Activated naive CD4-positive, alpha-beta T cell treated with anti-CD3 and anti-CD28 coated beads, Interleukin-2, amount 50 U/mL, for 24 hours (primary cell): ENCODE data around the gene OR5H2.
"Not testable (repeated sequence)": the region's sequence is repeated elsewhere in the genome, so short reads cannot be mapped to it uniquely, and the experiment has no call there.

ENCODE experiments used
- H3K27ac Mint-ChIP-seq: one replicate; pipeline ENCODE4 v1.8.0; 2021; ENCODE audit warnings: mild to moderate bottlenecking, mixed read lengths
- H3K27me3 Mint-ChIP-seq: one replicate; pipeline ENCODE4 v1.8.0; 2021; ENCODE audit warnings: mixed read lengths
- H3K36me3 Mint-ChIP-seq: one replicate; pipeline ENCODE4 v1.8.0; 2021; ENCODE audit warnings: mixed read lengths
- H3K4me1 Mint-ChIP-seq: one replicate; pipeline ENCODE4 v1.8.0; 2021; ENCODE audit warnings: mixed read lengths
- H3K4me3 Mint-ChIP-seq: one replicate; pipeline ENCODE4 v1.8.0; 2021; ENCODE audit warnings: mild to moderate bottlenecking, mixed read lengths
- H3K9me3 Mint-ChIP-seq: one replicate; pipeline ENCODE4 v1.8.0; 2021; ENCODE audit warnings: mixed read lengths

OR5H2 gene

DNA sequence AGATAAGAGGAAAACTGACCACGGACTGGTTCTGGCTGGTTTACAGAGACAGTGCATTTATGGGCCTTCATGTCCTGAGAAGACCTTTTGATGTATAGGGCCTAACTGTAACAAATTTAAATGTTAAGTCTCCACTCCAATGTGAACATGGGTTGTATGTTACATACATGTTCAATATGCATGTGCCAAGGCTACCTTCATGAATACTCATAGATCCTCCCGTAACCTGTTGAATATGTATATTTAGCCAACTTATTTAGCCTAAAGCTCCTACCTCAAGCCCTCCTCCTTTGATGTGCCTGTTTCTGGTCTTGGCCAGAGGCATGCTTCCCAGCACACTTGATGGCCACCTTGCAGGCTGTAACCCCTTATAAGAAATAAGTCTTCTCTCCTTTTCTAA is at the start of gene OR5H2:
TSS of gene OR5H2 (plus strand) at position 301 of the 400 bp plus-strand sequence. CDS start 398 bp downstream, outside the sequence.
- Mint-ChIP-seq H3K9me3 (no peaks in the 10 kb centered on the region), H3K4me1 (no peaks in the 10 kb centered on the region), H3K27me3 (peaks cover under 1% of the 10 kb centered on the region), H3K4me3 (no peak within 1 kb of the TSS), H3K27ac (no peak within 1 kb of the TSS), H3K36me3 (no peaks in the 10 kb centered on the region)

DNA sequence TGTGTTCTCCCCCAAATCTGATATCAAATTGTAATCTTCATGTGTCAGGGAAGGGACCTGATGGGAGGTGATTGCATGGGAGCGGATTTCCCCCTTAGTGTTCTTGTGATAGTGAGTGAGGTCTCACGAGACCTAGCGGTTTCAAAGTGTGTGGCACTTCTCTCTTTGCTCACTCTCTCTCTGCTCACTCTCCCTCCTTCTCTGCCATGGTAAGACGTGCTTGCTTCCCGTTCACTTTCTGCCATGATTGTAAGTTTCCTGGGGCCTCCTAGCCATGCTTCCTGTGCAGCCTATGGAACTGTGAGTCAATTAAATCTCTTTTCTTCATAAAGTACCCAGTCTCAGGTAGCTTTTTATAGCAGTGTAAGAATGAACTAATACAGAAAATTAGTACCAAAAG is 48.8 kb upstream of the OR5H2 start:
- Mint-ChIP-seq H3K27me3 (peaks cover 5% of the 10 kb centered on the region), H3K4me1 (no peaks in the 10 kb centered on the region), H3K9me3 (no peaks in the 10 kb centered on the region), H3K36me3 (no peaks in the 10 kb centered on the region), H3K4me3 (no peak overlapping the region), H3K27ac (no peak overlapping the region)

DNA sequence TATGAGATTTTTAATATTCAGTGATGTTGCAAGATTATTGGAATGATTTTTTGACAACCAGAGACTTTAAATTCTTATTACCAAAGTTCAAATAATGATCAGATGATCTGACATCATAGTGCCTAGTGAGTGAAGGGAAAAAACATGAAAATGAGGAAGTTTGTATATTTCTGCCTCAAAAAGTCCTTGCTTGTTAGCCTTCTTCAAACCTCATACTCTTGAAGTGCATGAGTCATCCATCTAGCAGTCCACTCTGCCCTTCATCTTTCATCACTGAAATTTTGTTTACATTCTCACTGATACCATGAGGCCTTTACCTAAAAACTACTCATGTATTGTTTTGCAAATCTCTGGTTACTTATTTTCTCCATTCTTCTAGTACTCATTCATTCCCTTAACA is 42.2 kb upstream of the OR5H2 start:
- Mint-ChIP-seq H3K27me3 (no peaks in the 10 kb centered on the region), H3K4me3 (no peak overlapping the region), H3K4me1 (no peaks in the 10 kb centered on the region), H3K9me3 (no peaks in the 10 kb centered on the region), H3K27ac (no peak overlapping the region), H3K36me3 (no peaks in the 10 kb centered on the region)

GRCh38 chr3:98242155-98242554 is 40.1 kb upstream of the OR5H2 start:
- H3K36me3 Mint-ChIP-seq: no peaks in the 10 kb centered on the region

DNA sequence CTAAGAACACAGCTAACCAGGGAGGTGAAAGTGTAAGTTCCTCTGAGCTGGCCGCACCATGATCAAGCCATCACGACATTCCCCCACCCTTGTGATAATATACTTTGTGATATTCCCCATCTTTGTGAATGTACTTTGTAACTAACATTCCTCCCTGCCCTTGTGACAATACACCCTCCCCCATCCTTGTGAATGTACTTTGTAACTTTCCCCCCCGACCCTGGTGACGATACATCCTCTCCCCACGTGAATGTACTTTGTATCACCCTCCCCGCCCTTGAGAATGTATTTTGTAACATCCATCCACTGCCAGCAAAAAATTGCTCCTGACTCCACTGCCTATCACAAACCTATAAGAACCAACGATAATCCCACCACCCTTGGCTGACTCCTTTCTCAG is 38.5 kb upstream of the OR5H2 start:
- Mint-ChIP-seq H3K27ac (no peak overlapping the region), H3K36me3 (no peaks in the 10 kb centered on the region), H3K4me1 (no peaks in the 10 kb centered on the region), H3K4me3 (no peak overlapping the region), H3K27me3 (peaks cover 2% of the 10 kb centered on the region), H3K9me3 (no peaks in the 10 kb centered on the region)

More at GRCh38 chr3:98242155-98242554, 40.1 kb upstream of the OR5H2 start:
- Mint-ChIP-seq H3K27ac (no peak overlapping the region), H3K9me3 (no peaks in the 10 kb centered on the region), H3K4me3 (no peak overlapping the region), H3K27me3 (peaks cover 2% of the 10 kb centered on the region), H3K4me1 (no peaks in the 10 kb centered on the region)

DNA sequence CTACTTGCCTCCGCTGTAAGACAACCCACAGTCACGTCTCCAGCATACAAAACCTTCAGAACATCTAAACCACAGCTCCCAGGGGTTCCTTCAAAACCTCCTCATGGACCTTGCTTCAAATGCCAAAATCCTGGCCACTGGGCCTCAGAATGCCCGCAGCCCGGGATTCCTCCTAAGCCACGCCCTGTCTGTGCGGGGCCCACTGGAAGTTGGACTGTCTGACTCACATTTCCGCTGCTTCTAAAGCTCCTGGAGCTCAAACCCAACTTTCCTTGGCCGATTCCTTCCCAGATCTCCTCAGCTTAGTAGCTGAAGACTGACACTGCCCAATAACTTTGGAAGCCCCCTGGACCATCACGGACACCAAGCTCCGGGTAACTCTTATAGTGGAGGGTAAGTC is 36.2 kb upstream of the OR5H2 start:
- no peaks in the 10 kb centered on the region for H3K36me3 Mint-ChIP-seq
- H3K27me3 Mint-ChIP-seq: peaks cover 2% of the 10 kb centered on the region
- H3K27ac Mint-ChIP-seq: no peak overlapping the region
- no peaks in the 10 kb centered on the region for H3K9me3 Mint-ChIP-seq
- no peak overlapping the region for H3K4me3 Mint-ChIP-seq
- H3K4me1 Mint-ChIP-seq: no peaks in the 10 kb centered on the region

- not testable (repeated sequence) for H3K4me3 Mint-ChIP-seq, H3K4me1 Mint-ChIP-seq, H3K36me3 Mint-ChIP-seq, H3K27ac Mint-ChIP-seq, H3K27me3 Mint-ChIP-seq
- peaks cover 10% of the 10 kb centered on the region for H3K9me3 Mint-ChIP-seq
Measured at GRCh38 chr3:98256026-98256425, 26.3 kb upstream of the OR5H2 start.

DNA sequence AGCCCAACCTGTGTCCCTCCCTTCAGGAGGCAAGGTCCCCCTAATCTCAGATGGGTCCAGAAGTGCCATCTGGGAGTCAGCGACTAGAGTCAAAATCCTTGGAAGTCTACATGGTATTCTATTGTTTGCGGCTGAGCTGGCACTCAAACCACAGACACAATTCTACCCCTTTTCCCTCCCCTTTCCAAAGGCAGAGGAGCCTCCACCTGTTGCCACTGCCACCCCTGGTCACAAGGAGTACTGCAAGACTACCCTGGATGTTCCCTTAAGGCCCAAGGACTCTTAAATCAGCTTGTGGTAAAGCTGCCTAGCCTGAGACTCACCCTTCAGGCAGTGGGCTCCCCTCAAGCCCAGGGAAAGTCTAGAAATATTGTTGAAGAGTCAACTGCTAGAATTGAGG is 22.6 kb upstream of the OR5H2 start:
- no peaks in the 10 kb centered on the region for H3K36me3 Mint-ChIP-seq
- H3K27ac Mint-ChIP-seq: no peak overlapping the region
- no peak overlapping the region for H3K4me3 Mint-ChIP-seq
- no peaks in the 10 kb centered on the region for H3K4me1 Mint-ChIP-seq
- H3K9me3 Mint-ChIP-seq: peaks cover 10% of the 10 kb centered on the region
- peaks cover 2% of the 10 kb centered on the region for H3K27me3 Mint-ChIP-seq

GRCh38 chr3:98262046-98262445 is 20.3 kb upstream of the OR5H2 start:
- H3K27me3 Mint-ChIP-seq: peaks cover 2% of the 10 kb centered on the region
- peaks cover 10% of the 10 kb centered on the region for H3K9me3 Mint-ChIP-seq
- H3K36me3 Mint-ChIP-seq: no peaks in the 10 kb centered on the region
- H3K4me3 Mint-ChIP-seq: no peak overlapping the region
- no peaks in the 10 kb centered on the region for H3K4me1 Mint-ChIP-seq
- no peak overlapping the region for H3K27ac Mint-ChIP-seq

DNA sequence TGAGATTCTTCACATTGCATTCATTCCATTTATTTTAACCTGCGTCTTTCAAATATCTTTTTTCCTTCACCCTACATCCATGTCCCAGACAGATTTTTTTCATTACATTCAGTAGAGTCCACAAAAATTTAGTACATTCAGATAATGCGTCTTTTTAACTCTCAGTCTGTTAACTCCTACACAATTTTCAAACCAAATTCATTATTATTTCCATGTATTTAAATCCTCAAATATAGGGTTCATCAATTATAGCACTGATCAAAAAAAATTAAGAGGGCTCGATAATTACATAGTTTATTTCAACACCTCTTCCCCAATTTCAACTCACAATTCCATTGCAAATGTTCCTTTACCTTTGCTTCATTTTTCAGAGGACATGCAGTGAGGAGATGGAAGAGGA is 18.4 kb upstream of the OR5H2 start, which contains the start of gene OR5H6:
TSS of gene OR5H6 (plus strand) at position 301 of the 400 bp plus-strand sequence. CDS start at position 390, 89 bp downstream.
- Mint-ChIP-seq H3K27me3 (peaks cover 2% of the 10 kb centered on the region), H3K27ac (no peak within 1 kb of the TSS), H3K36me3 (no peaks in the 10 kb centered on the region), H3K9me3 (peaks cover 14% of the 10 kb centered on the region), H3K4me1 (no peaks in the 10 kb centered on the region), H3K4me3 (no peak within 1 kb of the TSS)

GRCh38 chr3:98269846-98270245 is 12.5 kb upstream of the OR5H2 start:
- H3K27me3 Mint-ChIP-seq: peaks cover 7% of the 10 kb centered on the region
- no peak overlapping the region for H3K27ac Mint-ChIP-seq
- H3K9me3 Mint-ChIP-seq: peaks cover 27% of the 10 kb centered on the region
- no peaks in the 10 kb centered on the region for H3K4me1 Mint-ChIP-seq
- H3K36me3 Mint-ChIP-seq: peaks cover 4% of the 10 kb centered on the region
- H3K4me3 Mint-ChIP-seq: no peak overlapping the region

GRCh38 chr3:98272126-98272525 is 10.2 kb upstream of the OR5H2 start:
- H3K4me1 Mint-ChIP-seq: no peaks in the 10 kb centered on the region
- H3K9me3 Mint-ChIP-seq: peaks cover 27% of the 10 kb centered on the region

DNA sequence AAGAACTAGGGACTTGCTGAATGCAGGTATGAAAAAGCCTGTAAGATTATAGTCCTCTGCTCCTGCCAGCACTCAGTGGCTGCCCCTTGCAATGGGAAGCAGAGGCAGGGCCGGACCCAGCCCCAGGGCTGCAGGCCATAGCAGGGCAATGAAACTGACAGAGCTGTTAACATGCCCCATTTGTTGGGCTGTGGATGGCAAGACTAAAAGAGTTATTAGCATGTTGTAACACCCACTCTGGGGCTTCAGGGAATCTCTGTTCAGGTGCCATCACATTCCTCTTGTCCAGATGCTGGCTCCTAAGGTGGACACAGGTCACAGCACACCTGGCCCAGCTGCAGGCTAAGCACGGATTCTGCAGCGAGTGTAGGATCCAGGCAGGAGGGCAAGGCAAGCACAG is 7.4 kb upstream of the OR5H2 start:
- peaks cover 5% of the 10 kb centered on the region for H3K27me3 Mint-ChIP-seq
- H3K27ac Mint-ChIP-seq: no peak overlapping the region
- peaks cover 4% of the 10 kb centered on the region for H3K36me3 Mint-ChIP-seq
- peaks cover 10% of the 10 kb centered on the region for H3K9me3 Mint-ChIP-seq
- no peak overlapping the region for H3K4me3 Mint-ChIP-seq
- no peaks in the 10 kb centered on the region for H3K4me1 Mint-ChIP-seq

More at GRCh38 chr3:98272126-98272525, 10.2 kb upstream of the OR5H2 start:
- Mint-ChIP-seq H3K4me3 (no peak overlapping the region), H3K36me3 (peaks cover 4% of the 10 kb centered on the region), H3K27me3 (peaks cover 7% of the 10 kb centered on the region), H3K27ac (no peak overlapping the region)

DNA sequence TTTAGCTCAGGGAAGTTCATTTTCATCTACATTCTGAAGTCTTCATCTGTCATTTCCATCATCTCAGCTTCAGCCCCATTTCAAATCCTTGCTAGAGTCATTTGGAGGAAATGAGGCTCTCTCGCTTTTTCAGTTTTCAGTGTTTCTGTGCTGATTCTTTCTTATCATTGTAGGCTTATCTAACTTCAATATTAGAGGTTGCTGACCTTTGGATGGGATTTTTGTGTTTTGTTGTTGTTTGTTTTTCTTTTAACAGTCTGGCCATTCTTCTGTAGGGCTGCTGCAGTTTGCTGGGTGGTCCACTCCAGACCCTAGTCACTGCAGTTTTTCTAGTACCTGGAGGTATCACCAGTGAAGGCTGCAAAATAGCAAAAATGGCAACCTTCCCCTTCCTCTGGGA is 8.6 kb downstream of the OR5H2 start:
- Mint-ChIP-seq H3K27me3 (peaks cover 16% of the 10 kb centered on the region), H3K9me3 (peaks cover 6% of the 10 kb centered on the region), H3K36me3 (no peaks in the 10 kb centered on the region), H3K4me3 (no peak overlapping the region), H3K4me1 (no peaks in the 10 kb centered on the region), H3K27ac (no peak overlapping the region)

DNA sequence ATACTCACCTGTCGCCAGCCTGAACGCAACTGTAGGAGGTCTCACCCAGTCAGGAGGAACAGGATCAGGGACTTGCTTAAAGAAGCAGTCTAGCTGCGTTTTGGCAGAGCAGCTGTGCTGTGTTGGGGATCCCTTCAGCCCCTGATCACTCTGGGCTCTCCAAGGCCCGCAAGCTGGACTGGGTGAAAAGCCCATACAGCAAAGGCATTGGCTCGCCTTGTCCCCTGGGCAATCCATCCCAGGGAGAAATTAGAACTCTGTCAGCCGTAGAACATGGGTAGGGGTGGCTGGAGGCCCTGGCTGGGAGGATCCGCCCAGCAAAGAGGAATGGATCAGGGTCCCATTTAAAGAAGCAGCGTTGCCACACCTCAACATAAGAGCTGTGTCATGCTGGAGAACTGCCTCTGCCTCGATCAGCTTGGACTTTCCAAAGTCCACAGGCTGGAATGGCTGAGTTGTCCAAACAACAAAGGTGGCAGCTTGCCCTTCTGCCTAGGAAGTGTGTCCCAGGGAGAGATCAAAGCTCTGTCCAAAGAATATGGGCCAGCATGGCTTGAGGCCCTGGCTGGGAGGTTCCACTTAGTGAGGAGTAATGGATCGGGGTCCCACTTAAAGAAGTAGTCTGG is 9.1 kb downstream of the OR5H2 start:
- no peaks in the 10 kb centered on the region for H3K4me1 Mint-ChIP-seq
- no peaks in the 10 kb centered on the region for H3K36me3 Mint-ChIP-seq
- H3K9me3 Mint-ChIP-seq: peaks cover 6% of the 10 kb centered on the region
- H3K4me3 Mint-ChIP-seq: no peak overlapping the region
- H3K27ac Mint-ChIP-seq: no peak overlapping the region
- H3K27me3 Mint-ChIP-seq: peaks cover 16% of the 10 kb centered on the region

DNA sequence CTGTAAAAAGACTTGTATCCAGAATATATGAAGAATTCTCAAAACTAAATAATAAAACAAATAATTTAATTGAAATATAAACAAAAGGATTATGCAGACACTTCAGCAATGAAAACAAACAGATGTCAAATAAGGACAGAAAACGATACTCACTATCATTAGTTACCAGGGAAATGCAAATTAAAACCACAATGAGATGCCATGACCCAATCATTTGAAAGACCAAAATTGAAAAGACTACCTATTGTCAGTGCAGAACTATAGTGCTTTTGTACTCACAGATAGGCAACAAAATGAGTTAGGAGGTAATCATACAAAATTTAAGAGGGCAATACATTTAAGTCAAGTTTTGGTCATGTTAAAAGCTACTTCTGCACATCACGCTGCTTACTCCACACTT is 39.8 kb downstream of the OR5H2 start:
- no peaks in the 10 kb centered on the region for H3K4me1 Mint-ChIP-seq
- peaks cover 6% of the 10 kb centered on the region for H3K27me3 Mint-ChIP-seq
- H3K9me3 Mint-ChIP-seq: no peaks in the 10 kb centered on the region
- H3K4me3 Mint-ChIP-seq: no peak overlapping the region
- no peak overlapping the region for H3K27ac Mint-ChIP-seq
- no peaks in the 10 kb centered on the region for H3K36me3 Mint-ChIP-seq

GRCh38 chr3:98322686-98323085 is 40.4 kb downstream of the OR5H2 start:
- Mint-ChIP-seq H3K4me1 (no peaks in the 10 kb centered on the region), H3K27me3 (peaks cover 7% of the 10 kb centered on the region), H3K4me3 (no peak overlapping the region), H3K27ac (no peak overlapping the region), H3K9me3 (no peaks in the 10 kb centered on the region), H3K36me3 (no peaks in the 10 kb centered on the region)
